Bronchial epithelial cell (primary cell): ENCODE measurements around the gene INSYN2B. TPM values are rescaled to one million over a fixed set of nuclear protein-coding genes. Genes with fewer than 3 reads are reported as not detected.

ENCODE experiments used
- DNase-seq: peaks from one replicate; pipeline ENCODE4 v3.0.0-alpha.2; 2010; ENCODE audit warnings: low read depth
- FAIRE-seq: peaks from 2 replicates; lab custom pipeline; 2011; peaks lifted over from hg19 to GRCh38; lab: Jason Lieb, UNC
- H3K27me3 ChIP-seq: 2 replicates; pipeline ENCODE4 v1.5.1; 2011; ENCODE audit warnings: low read length; ENCODE audit not compliant: control insufficient read depth, insufficient read depth
- H3K36me3 ChIP-seq: 2 replicates; pipeline ENCODE4 v1.5.1; 2011; ENCODE audit warnings: low read length; ENCODE audit not compliant: control insufficient read depth, insufficient read depth
- H3K4me3 ChIP-seq: 2 replicates; pipeline ENCODE4 v1.5.1; 2011; ENCODE audit warnings: mild to moderate bottlenecking, low read depth, low read length, control low read depth
- CTCF ChIP-seq: IDR thresholded peaks from 2 replicates; pipeline ENCODE4 v1.5.1; 2011; ENCODE audit warnings: mild to moderate bottlenecking, moderate library complexity, low read length, control low read depth, inconsistent platforms; ENCODE audit not compliant: insufficient read depth, severe bottlenecking
- total RNA-seq: library from RNA; depleted of rRNA; stranded (reverse); fragments of >200 nt; gene quantifications from 2 replicates; pipeline ENCODE4 v1.2.1, GENCODE V29; 2014

INSYN2B gene
- total RNA-seq, 1 donor from 2014 or later: 0.53 TPM

- DNase-seq: peak; percentile 85
- Histone ChIP-seq H3K4me3 (no peak overlapping the region), H3K27me3 (no peaks in the 10 kb centered on the region), H3K36me3 (no peaks in the 10 kb centered on the region)
- no peak for FAIRE-seq
- TF ChIP-seq CTCF: no peak
Observed at GRCh38 chr5:169988947-169989346, 8.7 kb upstream of the INSYN2B start.

DNA sequence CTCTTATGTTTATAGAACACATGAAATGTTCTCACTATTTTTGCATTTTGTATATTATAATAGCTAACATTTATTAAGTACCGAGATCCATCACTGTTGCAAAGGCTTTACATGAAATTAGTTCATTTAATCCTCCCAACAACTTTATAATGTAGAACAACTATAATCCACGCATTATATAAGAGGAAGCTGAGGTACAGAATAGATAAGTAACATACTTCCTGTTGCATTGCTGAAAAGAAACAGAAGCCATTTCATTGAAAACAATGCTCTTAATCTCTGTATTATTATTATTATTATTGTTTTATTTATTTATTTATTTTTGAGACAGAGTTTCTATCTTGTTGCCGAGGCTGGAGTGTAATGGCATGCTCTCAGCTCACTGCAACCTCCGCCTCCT lies 7.9 kb upstream of the INSYN2B start:
- DNase-seq (no peak), FAIRE-seq (no peak)
- H3K4me3 ChIP-seq: no peak overlapping the region
- no peak for TF ChIP-seq CTCF
- no peaks in the 10 kb centered on the region for H3K36me3 ChIP-seq
- H3K27me3 ChIP-seq: no peaks in the 10 kb centered on the region

- Histone ChIP-seq H3K27me3 (no peaks in the 10 kb centered on the region), H3K4me3 (no peak overlapping the region), H3K36me3 (no peaks in the 10 kb centered on the region)
- DNase-seq: no peak
- TF ChIP-seq CTCF: no peak
- FAIRE-seq: no peak
Observed at GRCh38 chr5:169979871-169980270, 424 bp downstream of the INSYN2B start.

DNA sequence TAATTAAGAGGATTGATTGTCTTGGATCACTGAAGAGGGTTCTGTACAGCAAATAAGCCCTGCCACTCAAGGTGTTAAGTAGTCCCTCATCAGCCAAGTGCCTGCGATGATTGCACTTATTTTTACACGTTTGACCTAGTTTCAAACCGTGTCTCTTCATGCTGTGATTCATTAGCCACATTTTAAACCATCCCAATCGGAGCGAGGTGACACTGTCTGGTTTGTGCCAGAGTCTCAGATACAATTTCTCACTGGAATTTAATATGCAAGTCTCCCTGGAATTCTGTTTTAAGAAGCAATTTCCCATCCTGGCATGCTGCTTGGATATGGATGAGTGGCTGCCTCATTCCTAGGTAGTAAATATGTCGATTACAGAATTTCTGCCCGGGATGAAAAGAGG lies 1.6 kb downstream of the INSYN2B start:
- FAIRE-seq (no peak), DNase-seq (no peak)
- TF ChIP-seq CTCF: no peak
- H3K4me3 ChIP-seq: no peak overlapping the region
- H3K27me3 ChIP-seq: no peaks in the 10 kb centered on the region
- no peaks in the 10 kb centered on the region for H3K36me3 ChIP-seq

DNA sequence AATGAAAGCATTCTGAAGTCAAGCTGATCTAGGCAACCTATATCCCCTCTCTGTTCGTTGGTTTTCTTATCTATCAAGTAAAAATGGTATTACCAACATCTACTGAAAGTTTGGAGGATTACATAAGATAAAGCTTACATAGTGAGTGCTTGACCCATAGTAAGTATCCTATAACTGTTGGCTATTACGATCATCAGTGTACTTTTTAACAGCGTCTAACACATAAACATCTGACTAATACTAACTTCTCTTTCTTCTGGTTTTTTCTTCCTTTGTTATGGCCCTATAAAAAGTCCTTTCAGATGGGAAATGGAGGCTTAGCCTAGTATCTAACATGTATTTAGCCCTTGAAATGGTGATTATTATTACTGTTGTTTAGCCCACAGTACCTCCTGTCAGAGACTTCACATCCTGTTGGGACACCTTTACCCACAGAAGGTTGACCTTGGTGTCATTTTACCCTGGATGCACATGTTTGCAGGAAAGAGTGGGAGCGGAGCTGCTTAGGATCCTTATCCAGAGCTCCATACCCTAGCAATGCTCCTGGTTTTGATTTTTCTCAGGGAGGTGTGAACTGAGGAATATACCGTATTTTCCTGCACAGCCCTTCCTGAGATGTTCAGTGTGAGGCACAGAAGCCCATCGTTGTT lies 6.0 kb downstream of the INSYN2B start:
- DNase-seq (no peak), FAIRE-seq (no peak)
- Histone ChIP-seq H3K27me3 (no peaks in the 10 kb centered on the region), H3K36me3 (no peaks in the 10 kb centered on the region), H3K4me3 (no peak overlapping the region)
- no peak for TF ChIP-seq CTCF

GRCh38 chr5:169973056-169973455 lies 7.2 kb downstream of the INSYN2B start:
- FAIRE-seq: no peak
- H3K36me3 ChIP-seq: no peaks in the 10 kb centered on the region
- no peak for TF ChIP-seq CTCF

More at GRCh38 chr5:169973056-169973455, 7.2 kb downstream of the INSYN2B start:
- Histone ChIP-seq H3K4me3 (no peak overlapping the region), H3K27me3 (no peaks in the 10 kb centered on the region)
- no peak for DNase-seq
